GM21723 (cell line): ENCODE data around the gene TNFRSF21.
"Not testable (repeated sequence)": the region's sequence is repeated elsewhere in the genome, so short reads cannot be mapped to it uniquely, and the experiment has no call there.

Source experiments
- ATAC-seq: cut with Tn5 transposase; IDR thresholded peaks from one replicate; pipeline ENCODE4 v1.9.1; 2021; ENCODE audit warnings: mild to moderate bottlenecking, moderate library complexity; ENCODE audit not compliant: unreplicated experiment

Gene TNFRSF21

GRCh38 chr6:47230579-47230978 lies 79.1 kb downstream of the TNFRSF21 start:
- ATAC-seq = no peak

GRCh38 chr6:47229255-47229654 lies 80.5 kb downstream of the TNFRSF21 start:
- ATAC-seq = no peak

GRCh38 chr6:47228093-47228492 lies 81.6 kb downstream of the TNFRSF21 start:
- not testable (repeated sequence) for ATAC-seq

- ATAC-seq = not testable (repeated sequence)
Observed at GRCh38 chr6:47223251-47223650, 86.5 kb downstream of the TNFRSF21 start.

- ATAC-seq = no peak
Observed at GRCh38 chr6:47221565-47221964, 88.1 kb downstream of the TNFRSF21 start.

- no peak for ATAC-seq
Observed at GRCh38 chr6:47209632-47210031, 100.1 kb downstream of the TNFRSF21 start.

GRCh38 chr6:47207261-47207660 lies 102.4 kb downstream of the TNFRSF21 start:
- no peak for ATAC-seq

GRCh38 chr6:47206626-47207025 lies 103.1 kb downstream of the TNFRSF21 start:
- no peak for ATAC-seq

GRCh38 chr6:47203938-47204611 lies 105.6 kb downstream of the TNFRSF21 start:
- no peak for ATAC-seq

GRCh38 chr6:47203266-47203937 lies 106.3 kb downstream of the TNFRSF21 start:
- ATAC-seq = peak; percentile 95

GRCh38 chr6:47202644-47203205 lies 107.0 kb downstream of the TNFRSF21 start:
- peak; percentile 5 for ATAC-seq

- no peak for ATAC-seq
Observed at GRCh38 chr6:47200536-47201334, 109.0 kb downstream of the TNFRSF21 start.

- peak; percentile 53 for ATAC-seq
Observed at GRCh38 chr6:47197682-47198640, 111.7 kb downstream of the TNFRSF21 start.

- no peak for ATAC-seq
Observed at GRCh38 chr6:47196113-47196512, 113.6 kb downstream of the TNFRSF21 start.

GRCh38 chr6:47195011-47195650 lies 114.6 kb downstream of the TNFRSF21 start:
- ATAC-seq = no peak

- no peak for ATAC-seq
Observed at GRCh38 chr6:47188588-47189021, 121.1 kb downstream of the TNFRSF21 start.

- ATAC-seq = no peak
Observed at GRCh38 chr6:47187893-47188587, 121.7 kb downstream of the TNFRSF21 start.

GRCh38 chr6:47187113-47187512 lies 122.6 kb downstream of the TNFRSF21 start:
- no peak for ATAC-seq

- no peak for ATAC-seq
Observed at GRCh38 chr6:47182291-47182957, 127.3 kb downstream of the TNFRSF21 start.
